Keratinocyte (primary cell): ENCODE data around the gene B3GNT9.

Experiments
- CTCF ChIP-seq, 3 experiments: IDR thresholded peaks in 1 of 3; conservative IDR thresholded peaks in 1 of 3; optimal IDR thresholded peaks in 1 of 3; 2 replicates in 2 of 3; 3 replicates in 1 of 3; pipeline versions ENCODE3 to v1.5.1; 2011; ENCODE audit warnings: low read length in 3 of 3, mild to moderate bottlenecking in 3 of 3, moderate library complexity in 2 of 3, control low read depth in 1 of 3, inconsistent platforms in 1 of 3; ENCODE audit not compliant: insufficient read depth in 2 of 3; ENCODE audit errors: extremely low read depth in 1 of 3
- EZH2 ChIP-seq: IDR thresholded peaks from one replicate; pipeline ENCODE4 v1.6.1; 2012; ENCODE audit warnings: inconsistent platforms, mild to moderate bottlenecking, low read length, moderate library complexity

GRCh38 chr16:67128417-67128816 is 22.4 kb downstream of the B3GNT9 start:
- TF ChIP-seq CTCF (optimal IDR thresholded peaks at IDR 0.05 in 1 of 3, IDR thresholded peaks at IDR 0.05 in 1 of 3, conservative IDR thresholded peaks at IDR 0.05 in 1 of 3; ENCODE audit: extremely low read depth in 1 of 3, insufficient read depth in 2 of 3, low read length in 3 of 3) (no peak), EZH2 (no peak)
